HCT116 (cell line): ENCODE results near the gene BLCAP. TPM values are rescaled to one million over a fixed set of nuclear protein-coding genes. Genes with fewer than 3 reads are reported as not detected.

Experiments
- ATAC-seq: fragments of 200-7000 bp; cut with Tn5 transposase; 2 replicates; pipeline ENCODE4 v1.9.1; 2020; ENCODE audit warnings: mild to moderate bottlenecking, moderate library complexity
- BruUV-seq: library from RNA; stranded (reverse); fragments of 400-500 nt; replicated peaks from 2 replicates; lab custom pipeline; 2021; lab: Mats Ljungman, UMichigan
- CTCF ChIA-PET: fragments of 300-600 bp; sonication (Branson Sonifier 250); formaldehyde crosslinking; loops from one replicate; lab custom pipeline; 2021; ENCODE audit warnings: antibody characterized with exemption; lab: Charles Lee
- POLR2A ChIA-PET: fragments of 300-600, 350-600 bp; sonication (Branson Sonifier 250); formaldehyde crosslinking; loops from one replicate; lab custom pipeline; 2021; ENCODE audit warnings: antibody characterized with exemption; lab: Charles Lee
- RAD21 ChIA-PET, 2 experiments: fragments of 300-600 bp; sonication (Branson Sonifier 250); formaldehyde crosslinking; loops; one replicate each; lab custom pipeline; 2023; ENCODE audit warnings: low total read pairs in 2 of 2; ENCODE audit not compliant: uncharacterized antibody in 2 of 2, unreplicated experiment in 2 of 2, low non-redundant PET in 1 of 2; lab: Charles Lee
- DNase-seq: peaks from one replicate; pipeline ENCODE4 v3.0.0-alpha.2; 2010; ENCODE audit warnings: low read depth, low spot score
- H2AFZ ChIP-seq: fragments of 200-600 bp; shearing (Covaris generic), sonication (generic); 2 replicates; pipeline ENCODE4 v1.6.1; 2017; ENCODE audit warnings: low read depth, mixed run types, mixed read lengths, antibody characterized with exemption, low read length; ENCODE audit not compliant: poor library complexity, severe bottlenecking
- H3K27ac ChIP-seq: 2 replicates; pipeline ENCODE4 v1.5.1; 2012; ENCODE audit warnings: low read depth, low read length
- H3K27me3 ChIP-seq: fragments of 200-600 bp; sonication (generic); 2 replicates; pipeline ENCODE4 v1.6.1; 2016; ENCODE audit warnings: mixed run types, low read length, mixed read lengths; ENCODE audit not compliant: insufficient read depth
- H3K36me3 ChIP-seq, 2 experiments: fragments of 200-500 bp in 1 of 2; fragments of 200-600 bp in 1 of 2; sonication (Bioruptor generic) in 1 of 2; sonication (generic) in 1 of 2; 2 replicates each; pipeline versions ENCODE4 v1.5.1 to v1.6.1; 2014 to 2016; ENCODE audit warnings: low read length in 2 of 2, inconsistent platforms in 1 of 2, mixed read lengths in 1 of 2, mixed run types in 1 of 2; ENCODE audit not compliant: insufficient read depth in 2 of 2, control insufficient read depth in 1 of 2
- H3K4me1 ChIP-seq, 2 experiments: fragments of 200-600 bp in 1 of 2; sonication (generic) in 1 of 2; 2 replicates each; pipeline versions ENCODE4 v1.5.1 to v1.6.1; 2012 to 2017; ENCODE audit warnings: low read length in 2 of 2, inconsistent platforms in 1 of 2, mild to moderate bottlenecking in 1 of 2, mixed read lengths in 1 of 2, mixed run types in 1 of 2, moderate library complexity in 1 of 2; ENCODE audit not compliant: insufficient read depth in 2 of 2, control insufficient read depth in 1 of 2
- H3K4me2 ChIP-seq: fragments of 200-600 bp; sonication (generic); 2 replicates; pipeline ENCODE4 v1.6.1; 2017; ENCODE audit warnings: mixed run types, low read length, mixed read lengths
- H3K4me3 ChIP-seq, 2 experiments: fragments of 200-600 bp in 1 of 2; sonication (generic) in 1 of 2; replicated peaks in 1 of 2; 2 replicates each; pipeline ENCODE4 v1.5.1; 2011 to 2016; ENCODE audit warnings: low read length in 2 of 2, control low read depth in 1 of 2, low read depth in 1 of 2, mild to moderate bottlenecking in 1 of 2, mixed read lengths in 1 of 2, mixed run types in 1 of 2
- H3K79me2 ChIP-seq: fragments of 200-600 bp; sonication (generic); 2 replicates; pipeline ENCODE4 v1.6.1; 2017; ENCODE audit warnings: mild to moderate bottlenecking, mixed run types, low read length, moderate library complexity, mixed read lengths; ENCODE audit not compliant: insufficient read depth
- H3K9ac ChIP-seq: fragments of 200-600 bp; sonication (generic); 2 replicates; pipeline ENCODE4 v1.6.1; 2016; ENCODE audit warnings: low read length, mixed read lengths
- H3K9me2 ChIP-seq: fragments of 200-600 bp; sonication (generic), shearing (Covaris generic); 2 replicates; pipeline ENCODE4 v1.6.1; 2017; ENCODE audit warnings: mixed run types, mild to moderate bottlenecking, moderate library complexity; ENCODE audit not compliant: insufficient read depth
- H3K9me3 ChIP-seq, 2 experiments: fragments of 200-500 bp in 1 of 2; fragments of 200-600 bp in 1 of 2; sonication (Bioruptor generic) in 1 of 2; sonication (generic) in 1 of 2; 2 replicates each; pipeline ENCODE4 v1.6.1; 2014 to 2017; ENCODE audit warnings: low read length in 2 of 2, mixed read lengths in 2 of 2, inconsistent platforms in 1 of 2, low read depth in 1 of 2, mild to moderate bottlenecking in 1 of 2, mixed run types in 1 of 2, moderate library complexity in 1 of 2; ENCODE audit not compliant: control insufficient read depth in 1 of 2, insufficient read depth in 1 of 2
- H4K20me1 ChIP-seq: fragments of 200-600 bp; sonication (generic), shearing (Covaris generic); 2 replicates; pipeline ENCODE4 v1.6.1; 2017; ENCODE audit warnings: mixed run types, mild to moderate bottlenecking, moderate library complexity; ENCODE audit not compliant: insufficient read depth
- ATF3 ChIP-seq: IDR thresholded peaks from 2 replicates; pipeline ENCODE4 v1.6.1; 2012
- CBX3 ChIP-seq: IDR thresholded peaks from 2 replicates; pipeline ENCODE4 v1.6.1; 2012; ENCODE audit warnings: low read depth
- CEBPB ChIP-seq: IDR thresholded peaks from 2 replicates; pipeline ENCODE4 v1.6.1; 2012; ENCODE audit warnings: low read depth
- EGR1 ChIP-seq: IDR thresholded peaks from 2 replicates; pipeline ENCODE4 v1.6.1; 2012; ENCODE audit warnings: low read depth
- ELF1 ChIP-seq: IDR thresholded peaks from 2 replicates; pipeline ENCODE4 v1.6.1; 2012; ENCODE audit warnings: low read depth, borderline replicate concordance
- EZH2 ChIP-seq: fragments of 200-600 bp; sonication (generic); IDR thresholded peaks from 2 replicates; pipeline ENCODE4 v1.6.1; 2017; ENCODE audit warnings: antibody characterized with exemption, mixed run types
- JUND ChIP-seq: IDR thresholded peaks from 2 replicates; pipeline ENCODE4 v1.6.1; 2012
- MAX ChIP-seq: IDR thresholded peaks from 2 replicates; pipeline ENCODE4 v1.6.1; 2012
- POLR2A ChIP-seq: IDR thresholded peaks from 2 replicates; pipeline ENCODE4 v1.7.0; 2011; ENCODE audit warnings: borderline replicate concordance; ENCODE audit not compliant: insufficient read depth, insufficient read length; ENCODE audit errors: extremely low read depth
- POLR2AphosphoS5 ChIP-seq: IDR thresholded peaks from 2 replicates; pipeline ENCODE4 v1.6.1; 2011; ENCODE audit warnings: mild to moderate bottlenecking, low read depth, low read length, moderate library complexity
- RAD21 ChIP-seq: IDR thresholded peaks from 2 replicates; pipeline ENCODE4 v1.6.1; 2012; ENCODE audit warnings: low read depth, mild to moderate bottlenecking
- REST ChIP-seq: IDR thresholded peaks from 2 replicates; pipeline ENCODE4 v1.6.1; 2012; ENCODE audit warnings: low read depth
- SP1 ChIP-seq: IDR thresholded peaks from 2 replicates; pipeline ENCODE4 v1.6.1; 2012; ENCODE audit warnings: low read depth
- TCF7L2 ChIP-seq: IDR thresholded peaks from 2 replicates; pipeline ENCODE4 v1.7.0; 2011; ENCODE audit warnings: borderline replicate concordance, inconsistent platforms; ENCODE audit not compliant: insufficient read depth, insufficient read length; ENCODE audit errors: extremely low read depth
- YY1 ChIP-seq: IDR thresholded peaks from 2 replicates; pipeline ENCODE4 v1.6.1; 2011; ENCODE audit warnings: low read length, low read depth, moderate library complexity, mild to moderate bottlenecking; ENCODE audit not compliant: insufficient replicate concordance; ENCODE audit errors: extremely low read depth
- ZFX ChIP-seq: fragments of 450-650 bp; IDR thresholded peaks from 2 replicates; pipeline ENCODE4 v1.6.1; 2017
- ZNF274 ChIP-seq: fragments of 200-500 bp; sonication (Bioruptor generic); IDR thresholded peaks from 2 replicates; pipeline ENCODE4 v1.6.1; 2014; ENCODE audit warnings: mild to moderate bottlenecking, low read depth, low read length, inconsistent platforms
- intact Hi-C: fragments of 100-400 bp; cut with micrococcal nuclease; formaldehyde crosslinking; loops from 2 replicates; pipeline ENCODE4 v1.10.0; 2022
- total RNA-seq: library from RNA; stranded (reverse); gene quantifications from one replicate; pipeline ENCODE4 v1.2.1, GENCODE V29; 2021; ENCODE audit not compliant: unreplicated experiment

The BLCAP gene
- total RNA-seq, 1 experiment from 2014 or later, result 27.5 TPM

- BruUV-seq, result no TSS peak
- ChIA-PET POLR2A (no interaction called here), CTCF (interaction anchor here (1.3 kb wide), 1 partner anchor 24 kb away, joined by 3 read pairs; no protein-coding TSS in a partner anchor), RAD21 (no interaction called here)
- DNase-seq (no peak), ATAC-seq (no peak)
- Histone ChIP-seq H3K9me3 (no peaks in the 10 kb centered on the region), H3K79me2 (no peaks in the 10 kb centered on the region), H3K27me3 (no peaks in the 10 kb centered on the region), H3K9ac (no peak overlapping the region), H3K4me1 (peaks cover 0 to 2% of the 10 kb centered on the region in 2 experiments; a peak in 1 of 4 replicates), H4K20me1 (no peaks in the 10 kb centered on the region), H3K4me2 (no peak overlapping the region), H2AFZ (no peak overlapping the region), H3K27ac (no peak overlapping the region), H3K4me3 (no peak overlapping the region), H3K36me3 (no peaks in the 10 kb centered on the region), H3K9me2 (no peaks in the 10 kb centered on the region)
- intact Hi-C loops, result no loop called here
- TF ChIP-seq EZH2, result no peak
- TF ChIP-seq ZNF274, result no peak
- no peak for TF ChIP-seq POLR2AphosphoS5
- TF ChIP-seq CEBPB, result no peak
- TF ChIP-seq MAX, result no peak
- TF ChIP-seq TCF7L2, result no peak
- TF ChIP-seq POLR2A, result no peak
- no peak for TF ChIP-seq REST
- TF ChIP-seq ATF3, result no peak
- no peak for TF ChIP-seq ELF1
- TF ChIP-seq JUND, result no peak
- no peak for TF ChIP-seq SP1
- TF ChIP-seq RAD21, result no peak
- TF ChIP-seq ZFX, result no peak
- TF ChIP-seq CBX3, result no peak
- no peak for TF ChIP-seq YY1
- no peak for TF ChIP-seq EGR1
Observed at GRCh38 chr20:37538003-37538402, 10.3 kb upstream of the BLCAP start.
